Erythroblast (primary cell): ENCODE results near the gene PRPF6.

ENCODE experiments used
- DNase-seq, 2 experiments: peaks; one replicate each; lab custom pipeline; 2025; lab: John Stamatoyannopoulos, UW
- GATA1 ChIP-seq: IDR thresholded peaks from 2 replicates; pipeline ENCODE4 v1.6.1; 2011; ENCODE audit warnings: low read depth, mild to moderate bottlenecking, control low read depth, low read length, moderate library complexity
- POLR2A ChIP-seq: IDR thresholded peaks from 2 replicates; pipeline ENCODE4 v1.6.1; 2011; ENCODE audit warnings: mild to moderate bottlenecking, low read length

The PRPF6 gene

GRCh38 chr20:63980806-63981728 lies at the start of gene PRPF6:
Gene PRPF6 (plus strand): TSS chr20:63981132. CDS start chr20:63981246, 114 bp downstream.
- peak; percentile 98 for DNase-seq
- TF ChIP-seq POLR2A = peak; percentile 69
- TF ChIP-seq GATA1 = no peak

DNA sequence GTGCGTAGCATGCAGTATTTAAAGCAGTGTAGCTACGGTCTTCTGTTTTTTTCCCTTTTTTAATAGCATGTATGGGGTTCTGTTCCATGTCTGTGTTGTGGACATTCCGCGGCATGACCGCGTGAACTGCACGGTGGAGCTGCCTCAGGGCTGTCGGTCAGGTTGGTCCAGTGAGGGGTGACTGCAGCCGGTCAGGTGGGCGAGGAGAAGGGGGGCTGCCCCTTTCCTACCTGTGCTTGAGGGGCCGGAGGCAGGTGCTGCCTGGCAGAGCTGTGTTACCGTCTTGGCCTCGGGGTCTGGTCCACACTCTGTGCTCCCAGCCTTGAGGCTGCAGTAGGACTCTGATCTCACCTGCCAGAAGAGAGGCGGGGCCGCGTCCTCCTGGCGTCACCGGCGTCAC lies 49.2 kb upstream of the PRPF6 start:
- TF ChIP-seq POLR2A = no peak
- no peak for TF ChIP-seq GATA1
- DNase-seq = no peak

GRCh38 chr20:63932606-63933160 lies 48.2 kb upstream of the PRPF6 start:
- TF ChIP-seq POLR2A (no peak), GATA1 (no peak)
- peak in 1 of 2 experiments; percentile 30 for DNase-seq

GRCh38 chr20:63933646-63934045 lies 47.3 kb upstream of the PRPF6 start:
- TF ChIP-seq POLR2A = no peak
- no peak for TF ChIP-seq GATA1

GRCh38 chr20:63934271-63935068 lies 46.5 kb upstream of the PRPF6 start:
- DNase-seq = no peak
- no peak for TF ChIP-seq GATA1
- TF ChIP-seq POLR2A = no peak

More at GRCh38 chr20:63933646-63934045, 47.3 kb upstream of the PRPF6 start:
- DNase-seq = no peak

DNA sequence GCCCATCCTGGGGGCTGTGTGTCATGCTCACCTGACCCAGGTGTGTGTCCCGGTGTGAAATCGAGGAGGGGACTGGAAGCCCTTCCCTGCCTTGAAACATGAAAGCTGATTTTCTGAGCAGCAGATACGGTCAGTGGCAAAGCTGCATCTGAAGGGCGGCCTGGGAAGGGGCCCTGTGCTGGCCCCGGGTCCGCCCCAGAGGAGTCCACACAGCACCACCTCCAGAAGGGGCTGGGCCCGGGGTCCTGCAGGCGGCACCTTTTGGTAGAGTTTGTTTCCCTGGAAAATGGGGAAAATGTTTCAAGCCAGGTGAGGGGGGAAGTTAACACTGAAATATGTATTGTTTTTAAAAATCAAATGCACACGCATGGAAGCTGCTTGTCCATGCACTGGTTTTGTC lies 45.5 kb upstream of the PRPF6 start:
- TF ChIP-seq POLR2A (no peak), GATA1 (no peak)
- DNase-seq = no peak

DNA sequence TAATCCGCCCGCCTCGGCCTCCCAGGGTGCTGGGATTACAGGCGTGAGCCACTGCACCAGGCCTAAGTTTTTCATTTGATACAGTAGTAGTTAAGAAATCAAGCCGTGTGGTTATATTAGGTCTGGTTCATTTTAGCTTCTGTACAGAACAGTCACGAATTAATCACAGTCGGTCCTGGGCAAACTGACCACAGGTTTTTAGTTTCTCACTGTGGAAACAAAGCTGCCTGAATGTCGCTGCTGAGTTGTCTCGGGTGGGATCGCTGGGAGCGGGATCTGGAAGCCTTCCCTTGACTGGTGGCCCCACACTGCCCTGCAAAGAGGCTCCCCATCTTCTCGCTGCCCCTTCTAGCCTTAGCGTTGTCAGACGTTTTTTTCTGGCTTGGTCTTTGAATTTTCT lies 43.3 kb upstream of the PRPF6 start:
- TF ChIP-seq GATA1 (no peak), POLR2A (no peak)

GRCh38 chr20:63939061-63939935 lies 41.6 kb upstream of the PRPF6 start:
- DNase-seq = no peak
- TF ChIP-seq POLR2A = no peak
- TF ChIP-seq GATA1 = no peak

More for the DNA sequence above, 43.3 kb upstream of the PRPF6 start:
- DNase-seq = no peak

DNA sequence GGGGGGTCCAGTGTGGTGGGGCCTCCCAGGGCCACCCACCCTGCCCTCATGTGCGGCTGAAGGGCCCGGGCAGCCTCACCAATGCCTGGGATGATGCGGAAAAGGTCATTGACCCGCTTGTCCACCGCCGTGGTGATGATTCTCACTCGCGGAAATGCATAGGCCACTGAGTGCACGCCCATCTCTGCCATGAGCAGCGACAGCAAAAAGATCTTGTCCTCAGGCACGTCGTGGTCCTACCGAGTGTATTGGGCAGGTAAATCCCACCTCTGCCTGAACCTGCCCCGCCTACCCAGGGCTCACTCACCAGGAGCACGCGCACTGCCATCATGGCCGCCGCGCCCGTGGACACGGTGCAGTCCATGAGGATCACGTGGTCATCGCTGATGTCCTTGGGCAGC lies 40.9 kb upstream of the PRPF6 start:
- no peak for TF ChIP-seq POLR2A
- no peak for TF ChIP-seq GATA1
- DNase-seq = no peak

DNA sequence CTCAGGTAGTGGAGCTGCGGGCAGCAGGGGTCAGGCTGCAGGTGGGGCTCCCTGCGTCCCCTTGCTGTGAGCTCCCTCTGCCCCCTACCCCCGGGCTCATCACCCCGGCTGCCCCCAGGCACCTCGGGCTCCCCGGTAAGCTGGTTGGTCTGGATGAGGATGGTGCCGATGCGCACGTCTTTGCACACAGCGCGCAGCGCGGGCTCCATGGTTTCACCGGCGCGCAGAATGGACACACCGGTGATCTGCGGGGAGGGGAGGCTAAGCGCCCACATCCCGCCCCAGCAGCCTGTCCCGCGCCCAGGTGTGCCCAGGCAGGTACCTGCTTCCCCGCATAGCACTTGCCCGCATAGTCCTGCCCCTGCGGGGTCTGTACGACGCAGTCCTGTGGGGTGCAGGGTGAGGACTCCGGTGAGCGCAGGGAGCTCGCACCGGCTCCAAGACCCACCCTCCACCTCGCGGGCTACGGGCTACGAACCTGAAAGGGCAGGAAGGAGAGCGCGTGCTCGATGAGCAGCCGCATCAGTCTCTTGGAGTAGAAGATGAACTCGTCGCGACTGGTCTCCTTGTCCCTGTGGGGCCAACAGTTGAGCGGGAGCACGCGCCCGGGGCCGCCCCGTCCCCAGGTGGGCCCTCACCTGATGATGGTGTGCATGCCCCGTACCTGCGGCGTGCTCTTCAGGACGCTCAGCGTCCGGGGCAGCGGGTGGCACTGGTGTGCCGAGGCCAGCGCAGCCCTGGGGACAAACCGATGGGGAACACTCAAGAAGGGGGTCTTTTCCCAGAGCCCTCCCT lies 40.3 kb upstream of the PRPF6 start:
- TF ChIP-seq POLR2A = no peak
- TF ChIP-seq GATA1 = no peak
- DNase-seq = no peak

DNA sequence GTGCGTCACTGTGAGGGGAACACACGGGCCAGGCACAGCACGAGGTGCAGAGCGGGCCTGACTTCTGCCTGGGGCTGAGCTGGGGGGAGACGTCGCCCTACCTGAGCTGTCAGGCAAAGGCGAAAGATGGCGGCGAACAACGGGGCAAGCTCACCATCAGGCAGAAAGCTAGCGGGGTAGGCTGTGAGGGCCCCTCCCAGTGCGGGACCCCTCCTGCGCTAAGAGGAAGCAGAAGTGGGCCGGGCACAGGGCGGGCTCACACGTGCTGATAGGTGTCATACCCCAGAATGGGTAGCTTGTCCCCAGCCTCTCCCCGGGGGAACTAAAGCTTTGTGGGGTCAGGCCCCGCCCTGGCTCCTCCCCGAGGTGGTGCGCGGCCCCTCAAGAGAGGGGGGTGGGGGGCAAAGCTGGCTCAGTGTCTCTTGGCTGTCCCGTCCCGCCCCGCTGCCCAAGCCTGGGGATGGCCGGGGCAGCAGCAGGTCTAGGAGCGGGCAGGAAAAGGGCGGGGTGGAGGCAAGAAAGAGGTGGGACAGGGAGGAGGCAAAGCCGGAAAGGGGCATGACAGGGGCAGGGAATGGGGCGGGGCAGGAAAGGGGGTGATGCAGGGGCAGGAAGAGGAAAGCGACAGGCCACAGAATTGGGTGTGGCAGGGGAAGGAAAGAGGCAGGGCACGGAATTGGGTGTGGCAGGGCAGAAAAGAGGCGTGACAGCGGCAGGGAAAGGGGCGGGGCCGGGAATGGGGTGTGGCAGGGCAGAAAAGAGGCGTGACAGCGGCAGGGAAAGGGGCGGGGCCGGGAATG lies 39.5 kb upstream of the PRPF6 start:
- DNase-seq = peak; percentile 43 to 50
- TF ChIP-seq POLR2A (no peak), GATA1 (no peak)
